GM13977 (cell line): ENCODE results near the gene TMEM181.
"Not testable (repeated sequence)": the region's sequence is repeated elsewhere in the genome, so short reads cannot be mapped to it uniquely, and the experiment has no call there.

Experiments used
- DNase-seq: peaks from one replicate; pipeline ENCODE4 v3.0.0; 2012; ENCODE audit warnings: low spot score
- CTCF ChIP-seq: IDR thresholded peaks from 2 replicates; pipeline ENCODE4 v1.5.1; 2012; ENCODE audit warnings: mild to moderate bottlenecking, control low read depth; ENCODE audit not compliant: insufficient read depth; ENCODE audit errors: extremely low read depth, missing control alignments
- in situ Hi-C: fragments of 300-500 bp; cut with MboI; formaldehyde crosslinking; loops from one replicate; pipeline ENCODE4 v1.12.0; 2022; ENCODE audit warnings: low sequenced_read_pairs, low pct_unique_long_range_greater_than_20kb, mixed read lengths, inconsistent platforms; ENCODE audit not compliant: unreplicated experiment

Gene TMEM181

GRCh38 chr6:158545043-158545966 is 14.6 kb upstream of the TMEM181 start:
- no peak for DNase-seq
- no peak for TF ChIP-seq CTCF
- in situ Hi-C loops: no loop called here

- in situ Hi-C loops: no loop called here
- no peak for TF ChIP-seq CTCF
- no peak for DNase-seq
Measured at GRCh38 chr6:158548418-158549161, 11.3 kb upstream of the TMEM181 start.

GRCh38 chr6:158552055-158552795 is 7.7 kb upstream of the TMEM181 start:
- no peak for DNase-seq
- no peak for TF ChIP-seq CTCF
- in situ Hi-C loops: no loop called here

GRCh38 chr6:158552796-158553138 is 7.1 kb upstream of the TMEM181 start:
- no peak for TF ChIP-seq CTCF
- no peak for DNase-seq
- in situ Hi-C loops: no loop called here

GRCh38 chr6:158554611-158555361 is 5.1 kb upstream of the TMEM181 start:
- no peak for TF ChIP-seq CTCF
- no peak for DNase-seq
- in situ Hi-C loops: no loop called here

- no peak for DNase-seq
- TF ChIP-seq CTCF: no peak
- in situ Hi-C loops: no loop called here
Measured at GRCh38 chr6:158556113-158556512, 3.8 kb upstream of the TMEM181 start.

GRCh38 chr6:158557110-158557509 is 2.8 kb upstream of the TMEM181 start:
- in situ Hi-C loops, DNase-seq: not testable (repeated sequence)
